KG1 (cell line): Measurements from ENCODE around the gene TRPV4.

Experiments used
- DNase-seq: peaks from one replicate; lab custom pipeline; 2025; lab: John Stamatoyannopoulos, UW

TRPV4 gene

DNA sequence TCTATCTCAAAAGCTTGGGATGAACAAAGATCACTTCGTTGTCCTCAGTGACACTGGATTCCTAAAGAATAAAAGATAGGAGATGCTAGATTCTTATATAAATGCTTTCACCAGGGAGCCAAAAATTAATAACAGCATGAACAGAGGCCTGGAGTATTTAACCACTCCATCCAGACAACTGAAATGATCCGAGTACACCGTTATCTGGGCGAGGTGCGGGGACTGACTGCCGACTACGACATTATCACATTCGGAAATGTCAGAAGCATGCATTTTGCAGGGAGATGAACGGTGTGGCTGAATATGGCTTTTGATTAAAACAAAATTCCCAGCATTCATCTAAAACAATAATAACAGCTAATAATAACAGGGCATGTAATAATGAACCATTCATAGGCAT, 56.6 kb downstream of the TRPV4 start:
- DNase-seq = no peak

DNA sequence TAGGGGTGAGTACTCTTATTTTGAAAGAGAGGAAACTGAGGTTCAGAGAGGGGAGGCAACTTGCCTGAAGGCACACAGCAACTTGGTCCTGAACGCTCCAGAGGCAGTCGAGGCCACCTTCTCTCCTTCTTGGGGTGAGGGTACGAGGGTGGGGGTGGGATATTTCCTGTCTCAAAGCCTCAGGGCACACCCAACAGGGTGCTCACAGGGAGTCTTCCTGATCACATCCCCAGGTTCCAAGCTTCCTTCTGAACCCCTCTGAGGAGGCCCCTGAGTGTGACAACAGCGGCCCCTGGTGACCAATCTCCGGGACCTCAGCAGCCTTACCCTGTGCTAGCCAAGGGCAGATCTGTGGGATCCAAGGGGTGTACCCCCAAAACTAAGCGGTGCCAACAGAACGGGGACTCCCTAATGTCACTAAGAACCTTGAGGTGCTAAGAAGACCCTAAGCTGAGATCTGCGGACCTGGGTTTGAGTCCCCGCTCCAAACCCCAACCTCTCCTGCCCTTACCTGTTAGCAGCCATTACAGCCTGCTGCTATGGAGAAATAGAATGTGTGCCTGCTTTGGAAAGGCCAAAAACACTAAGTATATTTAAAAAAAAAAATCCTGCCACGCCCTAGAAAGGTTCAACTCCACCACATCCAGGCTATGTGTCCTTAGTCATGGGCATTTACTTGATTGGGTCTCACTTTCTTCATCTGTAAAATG, 57.9 kb downstream of the TRPV4 start:
- DNase-seq = no peak

DNA sequence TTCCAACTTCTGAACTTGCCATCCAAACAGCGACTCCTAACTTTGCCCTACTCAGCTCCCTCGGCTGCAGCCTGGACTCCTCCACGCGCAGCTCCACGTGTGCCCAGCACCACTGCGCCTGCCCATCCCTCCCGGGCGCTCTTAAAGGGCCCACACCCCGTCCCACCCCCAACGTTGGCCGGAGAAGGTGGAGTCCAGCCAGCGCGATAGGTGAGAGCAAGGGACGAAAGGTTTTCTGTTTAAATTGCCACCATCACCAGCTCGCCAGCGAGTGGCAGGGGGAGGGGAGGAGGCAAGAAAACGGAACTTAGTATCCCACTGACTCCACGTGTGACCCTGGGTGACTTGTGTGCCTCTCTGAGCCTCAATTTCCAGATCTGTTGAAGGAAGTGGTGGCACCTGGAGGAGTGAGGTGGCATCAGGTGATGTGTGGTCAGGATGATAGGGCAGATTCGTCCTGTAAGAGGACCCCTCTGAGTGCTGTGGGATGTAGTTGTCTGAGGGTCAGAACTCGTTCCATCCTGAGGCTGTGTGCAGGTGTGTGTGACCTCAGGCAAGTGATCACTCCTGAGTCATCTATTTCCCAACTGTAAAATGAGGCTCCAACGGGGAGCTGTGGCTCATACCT, 59.7 kb downstream of the TRPV4 start:
- DNase-seq = no peak

DNA sequence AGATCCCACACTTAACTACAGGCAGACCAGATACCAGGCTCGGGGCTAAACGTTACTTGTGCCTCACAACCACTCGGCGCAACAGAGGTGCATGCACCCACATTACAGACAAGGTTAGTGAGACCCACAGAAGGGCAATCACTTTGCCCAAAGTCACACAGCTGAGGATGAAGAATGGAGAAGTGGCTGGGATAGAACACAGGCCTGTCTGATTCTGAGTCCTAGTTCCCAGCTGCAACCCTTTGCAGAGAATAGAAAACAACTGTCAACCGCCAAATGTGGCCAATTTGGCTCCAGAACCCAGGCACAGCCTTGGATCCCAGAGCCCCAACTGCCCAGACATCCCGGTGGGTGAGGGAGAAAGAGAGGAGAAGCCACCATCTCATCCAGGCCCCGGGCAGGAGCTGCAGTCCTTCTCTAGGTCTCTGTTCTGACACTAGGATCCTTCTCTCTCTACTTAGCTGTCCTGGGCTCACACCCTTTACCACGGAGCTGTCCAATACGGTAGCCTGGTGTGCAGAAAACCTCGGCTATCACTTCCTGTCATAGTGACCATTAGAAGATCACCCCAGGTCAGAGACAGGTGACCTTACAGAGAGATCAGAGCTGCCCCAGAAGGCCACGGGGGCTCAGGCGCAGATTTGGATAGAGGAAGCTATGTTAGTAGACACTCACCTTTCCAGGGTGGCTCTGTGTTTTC, 60.4 kb downstream of the TRPV4 start:
- no peak for DNase-seq

DNA sequence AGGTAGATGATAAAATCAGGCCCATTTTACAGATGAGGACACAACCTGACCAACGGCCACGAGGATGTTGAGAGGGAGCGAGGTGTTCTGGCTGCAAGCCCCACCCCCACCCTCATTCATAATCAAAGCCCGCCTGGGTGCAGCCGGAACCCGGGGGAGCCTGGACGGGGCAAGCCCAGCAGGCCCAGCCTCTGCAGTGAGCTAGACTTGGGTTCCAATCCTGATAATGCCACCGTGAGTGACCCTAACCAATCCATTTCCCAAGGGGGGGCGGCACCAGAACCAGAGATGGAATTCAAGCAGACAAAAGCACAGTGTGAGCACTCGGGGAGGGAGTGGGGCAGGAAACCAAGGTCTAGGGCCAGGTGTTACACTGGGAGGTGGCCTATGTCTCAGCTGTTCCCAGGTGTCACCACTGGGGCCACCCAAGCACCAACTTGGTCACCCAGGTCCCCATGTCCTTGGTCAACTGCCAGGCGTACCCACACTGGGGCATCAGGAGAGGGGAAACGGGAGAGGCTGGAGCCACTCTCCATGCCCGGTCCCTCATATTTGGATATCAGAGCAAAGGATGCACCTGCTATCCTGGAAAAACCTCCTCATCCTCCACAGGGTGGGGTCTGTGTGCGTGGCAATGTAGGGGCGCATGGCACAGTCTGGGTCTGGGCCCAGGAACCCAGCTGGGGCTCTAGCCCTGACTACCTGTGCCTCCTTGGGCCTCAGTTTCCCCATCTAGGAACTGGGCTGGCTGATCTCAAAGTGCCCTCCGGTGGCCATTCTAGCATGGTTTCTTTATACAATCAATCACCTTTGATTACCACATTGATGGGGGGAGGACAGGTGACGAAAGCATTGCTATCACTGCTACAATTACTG, 61.2 kb downstream of the TRPV4 start:
- DNase-seq = no peak

DNA sequence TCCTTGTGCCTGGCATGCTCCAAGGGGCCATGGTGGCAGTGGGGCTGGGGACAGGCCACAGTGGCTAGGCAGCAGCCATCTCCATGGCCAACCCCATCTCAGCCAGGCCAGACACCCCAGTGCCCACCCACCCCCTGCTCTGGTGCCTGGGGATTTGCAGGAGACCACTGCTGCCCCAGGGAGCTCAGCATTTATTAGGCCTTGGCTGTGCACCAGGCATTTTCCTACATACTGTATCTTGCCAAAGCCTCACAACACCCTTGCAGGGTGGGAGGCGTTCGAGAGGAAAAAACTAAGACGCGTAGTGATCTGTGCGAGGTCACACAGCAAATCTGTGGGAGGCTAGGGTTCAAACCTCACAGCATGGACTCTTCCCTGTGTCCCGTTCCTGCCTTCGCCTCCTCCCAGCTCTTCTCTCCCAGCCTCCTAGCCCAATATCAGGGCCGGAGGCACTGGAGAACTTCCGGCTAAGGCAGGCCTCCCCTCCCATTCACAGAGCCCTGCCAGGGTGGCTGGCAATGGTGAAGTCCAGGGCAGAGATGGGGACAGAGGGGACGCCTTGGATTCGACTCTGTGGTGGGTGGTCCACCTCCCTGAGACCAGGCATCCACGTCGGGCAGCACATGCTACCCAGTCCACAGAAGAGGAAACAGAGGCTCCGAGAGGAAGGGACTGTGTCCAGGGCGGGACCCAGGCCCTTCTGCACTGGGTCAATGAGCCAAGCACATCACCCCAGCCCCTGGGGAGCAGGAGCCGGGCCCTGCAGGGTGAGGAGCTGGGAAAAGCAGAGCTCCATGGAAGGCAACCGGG, 62.1 kb downstream of the TRPV4 start:
- no peak for DNase-seq

DNA sequence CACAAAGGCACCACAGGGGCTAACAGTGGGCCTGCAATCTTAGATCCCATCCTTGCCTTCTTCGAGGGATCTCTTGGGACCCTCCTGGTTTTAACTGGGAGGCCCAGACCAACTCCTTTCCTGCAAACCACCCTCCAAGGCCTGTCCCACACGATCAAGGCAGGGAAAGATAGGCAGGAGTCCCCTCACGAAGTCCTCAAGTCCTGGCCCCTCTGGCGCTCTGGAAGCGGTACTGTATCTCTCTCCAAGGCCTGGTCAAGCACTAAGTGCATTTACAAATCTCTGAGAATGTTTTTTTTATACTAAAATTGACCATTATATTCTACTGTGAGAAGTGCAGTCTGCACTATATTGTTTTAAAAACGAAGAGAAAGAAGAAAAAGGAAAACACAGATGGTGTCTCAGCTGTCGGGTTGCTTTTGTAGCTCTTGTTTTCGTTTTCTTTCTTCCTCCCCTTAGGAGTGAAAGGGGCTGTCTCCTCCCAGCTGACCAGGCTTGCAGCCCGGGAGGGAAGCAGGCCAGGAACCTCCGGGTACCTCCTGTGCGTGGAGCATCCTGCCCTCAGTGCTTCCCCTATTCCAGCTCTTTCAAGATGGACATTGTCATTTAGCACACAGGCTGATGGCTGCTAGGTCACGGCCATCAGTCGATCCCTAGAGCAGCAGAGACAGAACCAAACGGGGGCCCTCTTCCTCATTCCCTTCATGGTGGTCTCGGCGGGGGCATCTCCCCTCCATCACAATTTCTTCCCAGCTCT, 62.9 kb downstream of the TRPV4 start:
- DNase-seq = no peak

DNA sequence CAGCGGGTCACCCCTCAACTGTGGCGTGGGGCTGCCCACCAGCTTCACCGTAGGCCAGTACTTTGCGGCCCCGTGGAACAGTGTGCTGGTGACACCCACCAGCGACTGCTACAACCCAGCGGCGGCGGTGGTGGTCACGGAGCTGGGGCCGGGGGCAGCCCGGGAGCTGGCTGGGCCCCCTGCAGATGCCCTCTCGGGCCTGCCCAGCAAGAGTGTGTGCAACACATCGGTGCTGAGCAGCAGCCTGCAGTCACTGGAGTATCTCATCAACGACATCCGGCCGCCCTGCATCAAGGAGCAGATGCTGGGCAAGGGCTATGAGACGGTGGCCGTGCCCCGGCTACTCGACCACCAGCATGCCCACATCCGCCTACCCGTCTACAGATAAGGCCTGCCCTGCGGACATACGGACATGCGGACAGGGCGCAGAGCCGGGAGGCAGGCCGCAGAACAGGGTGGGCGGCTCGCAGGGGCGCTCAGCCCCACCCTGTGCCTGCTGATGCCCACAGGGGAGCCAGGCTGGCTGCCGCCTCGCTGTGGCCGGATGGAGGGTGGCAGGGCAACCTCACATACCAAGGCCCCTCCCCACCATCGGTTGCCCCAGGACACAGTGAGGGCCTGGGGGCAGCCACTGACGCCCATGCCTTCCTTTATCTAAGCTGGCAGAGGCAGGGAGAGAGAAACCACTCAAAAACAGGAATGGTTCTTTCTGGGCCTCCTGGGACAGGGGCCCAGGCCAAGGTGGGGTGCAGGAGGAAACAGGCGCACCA, 64.1 kb downstream of the TRPV4 start:
- no peak for DNase-seq

DNA sequence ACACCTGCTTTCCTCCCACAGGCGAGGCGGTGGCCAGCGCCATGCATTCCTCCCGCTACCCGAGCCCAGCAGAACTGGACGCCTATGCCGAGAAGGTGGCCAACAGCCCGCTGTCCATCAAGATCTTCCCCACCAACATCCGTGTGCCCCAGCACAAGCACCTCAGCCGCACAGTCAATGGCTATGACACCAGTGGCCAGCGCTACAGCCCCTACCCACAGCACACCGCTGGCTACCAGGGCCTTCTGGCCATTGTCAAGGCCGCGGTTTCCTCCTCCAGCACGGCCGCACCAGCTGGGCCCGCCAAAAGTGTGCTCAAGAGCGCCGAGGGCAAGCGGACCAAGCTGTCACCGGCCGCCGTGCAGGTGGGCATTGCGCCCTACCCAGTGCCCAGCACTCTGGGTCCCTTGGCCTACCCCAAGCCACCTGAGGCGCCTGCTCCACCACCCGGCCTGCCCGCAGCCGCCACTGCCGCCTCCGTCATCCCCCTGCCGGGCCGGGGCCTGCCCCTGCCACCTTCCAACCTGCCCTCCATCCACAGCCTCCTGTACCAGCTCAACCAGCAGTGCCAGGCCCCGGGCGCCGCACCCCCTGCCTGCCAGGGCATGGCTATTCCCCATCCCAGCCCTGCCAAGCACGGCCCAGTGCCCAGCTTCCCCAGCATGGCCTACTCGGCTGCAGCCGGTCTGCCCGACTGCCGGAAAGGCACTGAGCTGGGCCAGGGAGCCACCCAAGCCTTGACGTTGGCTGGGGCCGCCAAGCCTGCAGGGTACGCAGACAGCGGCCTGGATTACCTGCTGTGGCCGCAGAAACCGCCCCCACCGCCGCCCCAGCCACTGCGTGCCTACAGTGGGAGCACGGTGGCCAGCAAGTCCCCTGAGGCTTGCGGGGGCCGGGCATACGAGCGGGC, 65.0 kb downstream of the TRPV4 start:
- DNase-seq = no peak

DNA sequence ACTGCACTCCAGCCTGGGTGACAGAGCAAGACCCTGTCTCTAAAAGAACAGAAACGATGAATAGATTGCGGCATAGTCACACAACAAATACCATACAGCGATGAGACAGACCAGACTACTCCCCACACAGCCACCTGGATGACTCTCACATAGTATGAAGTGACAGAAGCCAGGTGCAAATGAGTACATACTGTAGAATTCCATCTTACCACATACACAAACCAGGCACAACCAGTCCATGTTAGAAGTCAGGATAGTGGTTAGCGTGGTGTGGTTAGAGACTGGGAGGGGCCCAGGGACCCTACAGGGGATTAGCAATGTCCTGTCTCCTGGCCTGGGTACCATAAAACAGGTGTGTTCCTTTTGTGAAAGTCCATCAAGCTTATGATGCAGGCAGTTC, 65.7 kb downstream of the TRPV4 start:
- DNase-seq = no peak

DNA sequence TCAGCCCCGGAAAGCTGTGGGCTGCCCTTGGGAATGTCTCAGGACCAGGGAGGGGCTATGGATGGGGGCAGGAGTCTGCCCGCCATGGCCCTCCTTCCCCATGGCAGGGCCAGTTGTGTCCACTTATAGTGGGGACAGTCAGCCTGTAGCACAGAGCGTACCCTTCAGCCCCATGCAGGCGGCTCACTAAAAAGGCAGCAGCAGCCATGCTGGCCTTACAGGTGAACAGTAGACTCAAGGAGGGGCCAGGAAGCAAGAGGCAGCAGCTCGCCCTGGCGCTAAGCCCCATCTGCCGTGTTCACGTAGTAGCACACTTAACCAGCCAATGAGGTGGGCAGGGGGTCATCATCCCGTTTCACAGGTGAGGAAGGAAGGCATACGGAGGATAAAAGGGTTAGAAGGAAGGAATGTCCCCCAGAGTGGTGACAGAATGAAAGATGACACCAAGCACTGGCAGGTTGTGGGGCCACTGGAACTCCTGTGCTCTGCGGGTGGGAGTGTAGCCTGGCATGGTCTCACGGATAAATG, 66.9 kb downstream of the TRPV4 start:
- DNase-seq = no peak

DNA sequence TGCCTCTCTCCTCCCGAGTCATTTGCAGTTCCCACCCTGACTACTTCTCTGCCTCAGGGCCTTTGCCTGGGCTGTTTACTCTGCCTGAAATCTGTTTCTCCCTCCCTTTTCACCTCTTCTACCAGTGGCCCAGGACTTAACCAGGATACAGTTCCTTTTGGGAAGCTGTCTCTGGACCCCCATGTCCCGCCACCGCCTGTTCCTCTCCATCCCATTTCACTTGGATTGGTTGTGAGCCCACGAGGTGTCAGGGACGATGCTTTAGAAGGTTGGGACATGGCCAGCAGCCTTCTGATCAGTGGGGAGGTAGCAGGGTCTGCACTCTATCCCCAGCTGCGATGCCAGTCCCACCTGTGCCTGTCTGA, 67.8 kb downstream of the TRPV4 start:
- DNase-seq = no peak

DNA sequence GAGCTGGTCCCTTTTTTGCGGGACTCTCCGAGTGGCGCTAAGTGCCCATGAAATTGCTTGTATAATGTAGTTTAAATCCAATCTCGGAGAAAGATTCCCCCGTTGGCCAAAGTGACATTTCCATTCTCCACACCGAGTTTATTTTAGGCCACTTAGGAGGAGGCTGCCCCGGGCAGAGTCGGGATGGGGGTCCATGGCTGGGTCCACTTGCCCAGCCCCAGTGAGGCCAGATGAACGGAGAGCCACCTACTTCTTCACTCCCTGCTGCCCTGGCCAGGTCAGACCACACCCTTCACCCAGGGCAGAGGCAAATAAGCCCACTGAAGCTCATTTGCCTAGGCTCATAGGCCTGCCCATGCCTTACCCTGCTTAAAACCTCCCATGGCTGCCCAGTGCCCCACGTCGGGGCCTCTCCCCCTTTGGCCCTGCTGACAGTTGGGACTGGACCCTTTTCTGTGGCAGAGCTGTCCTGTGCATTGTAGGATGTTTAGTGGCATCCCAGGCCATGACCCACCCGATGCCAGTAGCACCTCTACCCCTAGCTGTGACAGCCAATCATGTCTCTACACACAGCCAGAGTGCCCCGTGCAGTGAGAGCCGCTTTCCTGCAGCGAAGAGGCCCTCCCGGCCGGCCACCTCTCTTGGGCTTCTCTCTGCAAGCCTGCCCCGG, 68.3 kb downstream of the TRPV4 start:
- no peak for DNase-seq

DNA sequence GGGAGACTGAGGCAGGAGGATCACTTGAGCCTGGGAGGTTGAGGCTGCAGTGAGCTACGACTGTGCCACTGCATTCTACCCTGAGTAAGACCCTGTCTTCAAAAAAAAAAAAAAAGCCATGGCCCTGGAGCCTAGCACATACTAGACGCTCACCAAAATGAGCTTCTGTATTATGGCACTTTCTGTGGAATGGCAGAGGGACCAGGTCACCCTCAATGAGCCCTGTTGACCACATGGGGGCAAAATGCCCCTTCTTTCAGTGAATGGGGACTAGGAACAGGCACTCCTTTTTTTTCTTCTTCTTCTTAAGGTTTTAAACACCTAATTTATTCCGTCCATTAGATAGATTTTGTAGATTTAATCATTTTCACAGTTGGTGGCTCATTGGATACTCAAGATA, 69.1 kb downstream of the TRPV4 start:
- no peak for DNase-seq

DNA sequence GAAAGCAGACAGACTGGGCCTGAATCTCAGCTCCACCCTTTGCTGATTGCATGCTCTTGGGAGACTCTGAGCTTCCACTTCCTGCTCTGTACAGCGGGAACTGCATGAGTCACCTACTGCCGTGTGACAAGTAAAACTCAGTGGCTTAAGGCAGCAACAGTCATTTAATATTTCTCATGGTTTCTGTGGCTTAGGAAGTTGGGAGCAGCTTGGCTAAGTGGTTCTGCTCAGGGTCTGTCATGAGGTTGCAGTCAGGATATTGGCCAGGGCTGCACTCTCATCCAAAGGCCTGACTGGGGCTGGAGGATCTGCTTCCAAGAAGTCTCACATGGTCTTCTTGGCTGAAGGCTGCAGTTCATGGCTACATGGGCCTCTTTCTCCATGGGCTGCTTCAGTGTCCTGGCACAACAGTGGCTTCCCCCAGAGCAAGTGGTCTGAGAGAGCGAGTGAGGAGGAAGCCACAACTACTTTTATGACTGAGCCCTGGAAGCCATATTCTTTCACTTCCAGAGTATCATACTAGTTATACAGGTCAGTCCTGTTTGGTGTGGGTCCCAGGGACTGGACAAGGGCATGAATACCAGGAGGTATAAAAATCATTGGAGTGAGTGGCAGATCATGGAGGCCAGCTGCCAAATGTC, 69.9 kb downstream of the TRPV4 start:
- no peak for DNase-seq

DNA sequence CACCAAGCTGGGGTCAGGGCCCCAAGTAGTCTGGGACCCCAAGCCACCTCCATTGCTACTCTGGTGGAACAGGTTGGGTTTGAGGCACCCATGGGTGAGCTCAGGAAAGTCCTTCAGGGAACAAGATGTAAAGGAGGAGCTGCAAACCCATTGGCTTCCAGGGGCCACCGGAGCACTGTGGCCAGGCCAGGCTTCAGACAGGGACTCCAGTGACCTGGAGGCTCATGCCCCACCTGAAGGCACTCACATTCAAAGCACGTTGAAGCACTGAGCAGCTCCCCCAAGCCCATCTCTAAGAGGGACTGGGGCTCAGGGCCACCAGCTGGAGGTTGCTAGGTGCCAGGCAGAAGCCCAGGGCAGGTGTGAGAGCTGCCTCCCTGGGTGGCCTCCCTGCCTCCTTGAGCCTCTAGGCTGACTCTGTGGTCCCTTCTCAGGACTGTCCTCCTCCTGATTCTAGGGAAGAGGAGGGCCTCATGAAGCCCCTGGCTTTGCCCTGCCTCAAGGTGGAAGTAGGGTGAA, 70.5 kb downstream of the TRPV4 start:
- DNase-seq = no peak

DNA sequence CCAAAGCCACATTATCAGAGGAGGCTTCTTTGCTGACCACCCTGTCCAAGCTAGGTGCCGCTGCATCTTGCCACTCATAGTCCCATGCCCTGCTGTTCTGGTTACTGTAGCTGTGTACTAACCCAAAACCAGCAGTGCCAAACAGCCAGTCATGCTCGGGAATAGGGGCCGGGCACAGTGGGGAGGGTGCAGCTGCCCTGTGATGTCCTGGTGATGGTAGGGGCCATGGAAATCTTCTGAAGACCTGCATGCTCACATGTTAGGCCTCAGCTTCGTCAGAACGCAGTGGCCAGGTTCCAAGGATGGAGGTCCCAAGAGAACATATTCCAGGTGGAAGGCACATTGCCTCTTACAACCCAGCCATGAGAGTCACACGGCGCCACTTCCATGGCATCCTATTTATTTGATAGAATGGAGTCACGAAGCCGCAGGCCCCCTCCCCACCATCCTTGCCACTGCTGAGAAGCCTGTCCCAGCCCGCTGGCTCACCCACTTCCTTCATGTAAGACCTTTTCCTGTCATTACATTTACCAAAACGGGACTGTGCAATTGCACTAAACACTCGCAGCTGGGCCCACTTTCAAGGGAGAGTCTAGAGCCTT, 71.0 kb downstream of the TRPV4 start:
- DNase-seq = no peak
